Measurements from ENCODE around the gene GMDS.

DNA sequence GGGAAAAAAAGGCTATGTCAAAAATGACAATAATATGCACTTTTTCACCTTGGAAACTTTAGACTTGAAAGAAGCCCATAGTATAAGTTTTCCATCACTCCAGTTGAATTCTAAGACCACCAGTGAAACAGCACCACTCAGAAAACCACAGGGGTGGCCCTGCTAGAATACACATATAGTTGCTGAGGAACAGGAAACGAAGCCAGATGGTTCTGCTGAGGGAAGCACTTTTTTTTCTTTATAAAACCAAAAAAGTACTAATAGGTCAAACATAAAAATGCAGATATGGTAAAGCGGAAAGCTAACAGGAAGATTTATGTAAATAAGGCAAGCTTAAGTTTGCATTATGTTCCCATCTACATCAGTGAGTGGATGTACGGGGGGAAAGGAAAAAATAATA lies 331.8 kb downstream of the GMDS start:
- TF ChIP-seq, protein P1, sequence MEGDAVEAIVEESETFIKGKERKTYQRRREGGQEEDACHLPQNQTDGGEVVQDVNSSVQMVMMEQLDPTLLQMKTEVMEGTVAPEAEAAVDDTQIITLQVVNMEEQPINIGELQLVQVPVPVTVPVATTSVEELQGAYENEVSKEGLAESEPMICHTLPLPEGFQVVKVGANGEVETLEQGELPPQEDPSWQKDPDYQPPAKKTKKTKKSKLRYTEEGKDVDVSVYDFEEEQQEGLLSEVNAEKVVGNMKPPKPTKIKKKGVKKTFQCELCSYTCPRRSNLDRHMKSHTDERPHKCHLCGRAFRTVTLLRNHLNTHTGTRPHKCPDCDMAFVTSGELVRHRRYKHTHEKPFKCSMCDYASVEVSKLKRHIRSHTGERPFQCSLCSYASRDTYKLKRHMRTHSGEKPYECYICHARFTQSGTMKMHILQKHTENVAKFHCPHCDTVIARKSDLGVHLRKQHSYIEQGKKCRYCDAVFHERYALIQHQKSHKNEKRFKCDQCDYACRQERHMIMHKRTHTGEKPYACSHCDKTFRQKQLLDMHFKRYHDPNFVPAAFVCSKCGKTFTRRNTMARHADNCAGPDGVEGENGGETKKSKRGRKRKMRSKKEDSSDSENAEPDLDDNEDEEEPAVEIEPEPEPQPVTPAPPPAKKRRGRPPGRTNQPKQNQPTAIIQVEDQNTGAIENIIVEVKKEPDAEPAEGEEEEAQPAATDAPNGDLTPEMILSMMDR (conservative IDR thresholded peaks at IDR 0.05; ENCODE audit: low read length) = no peak
- no peak for TF ChIP-seq EZH2phosphoT487 (IDR thresholded peaks at IDR 0.05; ENCODE audit: borderline replicate concordance)

Data from Loucy (cell line).